Measurements from ENCODE around the gene TENT4B. TPM values are rescaled to one million over a fixed set of nuclear protein-coding genes. Genes with fewer than 3 reads are reported as not detected.

Gene TENT4B
- total RNA-seq, 1 donor from 2014 or later, result 8.4 TPM

- H3K27ac Mint-ChIP-seq (ENCODE audit: unreplicated experiment), result no peak overlapping the region
- H3K4me3 Mint-ChIP-seq (ENCODE audit: unreplicated experiment), result no peak overlapping the region
- DNase-seq (ENCODE audit: low spot score), result peak; percentile 61
- peaks cover 12% of the 10 kb centered on the region for H3K9me3 Mint-ChIP-seq (ENCODE audit: low read depth)
- TF ChIP-seq CTCF (IDR thresholded peaks at IDR 0.05), result no peak
- peaks cover 5% of the 10 kb centered on the region for H3K36me3 Mint-ChIP-seq (ENCODE audit: low read depth)
- peaks cover 3% of the 10 kb centered on the region for H3K27me3 Mint-ChIP-seq (ENCODE audit: low read depth)
- H3K4me1 Mint-ChIP-seq (ENCODE audit: low read depth), result peaks cover 6% of the 10 kb centered on the region
These were observed 127.8 kb downstream of the TENT4B start for GRCh38 chr16:50280932-50281331.

Other genes starting within 250 kb of the TENT4B start
- 23.8 to 28.1 TPM (median 25.7 TPM) in 3 replicates for gene CNEP1R1, start 128.1 kb upstream of the TENT4B start, total RNA-seq
- gene HEATR3, start 87.3 kb upstream of the TENT4B start, total RNA-seq, result 16.0 to 19.8 TPM (median 17.3 TPM) in 3 replicates
- gene ADCY7, start 113.2 kb downstream of the TENT4B start, total RNA-seq, result 8.8 to 11.8 TPM (median 9.1 TPM) in 3 replicates
- 47.6 to 59.4 TPM (median 52.7 TPM) in 3 replicates for gene BRD7, start 215.7 kb downstream of the TENT4B start, total RNA-seq

All from chondrocyte (in vitro differentiated cells).